AG04449 (cell line): ENCODE results near the gene RPL15.
"Not testable (repeated sequence)": the region's sequence is repeated elsewhere in the genome, so short reads cannot be mapped to it uniquely, and the experiment has no call there.

Source experiments
- CTCF ChIA-PET: fragments of 350-600 bp; formaldehyde crosslinking; extraction: SDS; loops from one replicate; lab custom pipeline; 2021; ENCODE audit warnings: antibody characterized with exemption; lab: Yijun Ruan, JAX
- POLR2A ChIA-PET: fragments of 400-600, 350-600 bp; formaldehyde crosslinking; extraction: SDS; loops from one replicate; lab custom pipeline; 2020; ENCODE audit warnings: antibody characterized with exemption, inconsistent platforms; lab: Yijun Ruan, JAX
- DNase-seq: peaks from one replicate; pipeline ENCODE4 v3.0.0-alpha.2; 2010; ENCODE audit warnings: low read depth, low spot score
- H3K4me3 ChIP-seq: 2 replicates; pipeline ENCODE4 v1.5.1; 2011; ENCODE audit warnings: low read depth, mild to moderate bottlenecking, control low read depth, low read length
- CTCF ChIP-seq: IDR thresholded peaks from one replicate; pipeline ENCODE4 v1.5.1; 2011; ENCODE audit warnings: mild to moderate bottlenecking, moderate library complexity, low read length, control low read depth, inconsistent platforms; ENCODE audit not compliant: insufficient read depth; ENCODE audit errors: missing control alignments

The RPL15 gene

GRCh38 chr3:23895181-23895580 is 21.8 kb upstream of the RPL15 start:
- TF ChIP-seq CTCF: no peak
- no peak for DNase-seq
- ChIA-PET POLR2A (no interaction called here), CTCF (interaction anchor here (1.0 to 1.9 kb wide), 4 partner anchors 17 to 61 kb away, joined by 3 to 5 read pairs (median 4); partner anchors contain the start of genes NKIRAS1 and RPL15)
- H3K4me3 ChIP-seq: no peak overlapping the region

DNA sequence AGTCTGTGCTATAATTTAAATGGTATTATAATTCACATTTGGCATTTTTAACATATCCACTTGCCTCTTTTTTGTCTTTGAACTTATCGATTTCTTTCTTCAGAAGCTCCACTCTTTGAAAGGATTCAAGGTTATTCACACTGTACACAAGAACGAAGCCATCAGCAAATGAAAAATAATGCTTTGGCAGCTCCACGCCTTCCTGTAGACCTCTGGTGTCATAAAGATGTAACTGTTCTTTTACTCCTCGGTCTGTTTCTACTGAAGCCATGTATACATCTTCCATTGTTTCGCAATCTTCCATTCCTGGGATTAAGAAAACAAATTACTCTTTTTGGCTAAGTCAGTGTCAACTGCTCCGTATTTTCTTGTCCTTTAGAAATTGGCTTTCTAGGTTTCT is 16.2 kb upstream of the RPL15 start:
- ChIA-PET POLR2A (interaction anchor here (1.0 kb wide), 1 partner anchor 16 kb away, joined by 4 read pairs; the partner anchor contains the start of genes NKIRAS1 and RPL15), CTCF (interaction anchor here (1.1 to 1.7 kb wide), 2 partner anchors 10 to 12 kb away, joined by 3 to 4 read pairs; no protein-coding TSS in a partner anchor)
- DNase-seq: no peak
- H3K4me3 ChIP-seq: no peak overlapping the region
- TF ChIP-seq CTCF: no peak

GRCh38 chr3:23904545-23904944 is 12.4 kb upstream of the RPL15 start:
- H3K4me3 ChIP-seq: no peak overlapping the region
- ChIA-PET CTCF (interaction anchor here (1.2 kb wide), 1 partner anchor 22 kb away, joined by 3 read pairs; no protein-coding TSS in a partner anchor), POLR2A (no interaction called here)
- no peak for TF ChIP-seq CTCF
- no peak for DNase-seq

- POLR2A ChIA-PET: no interaction called here
- no peak overlapping the region for H3K4me3 ChIP-seq
- no peak for DNase-seq
- CTCF ChIA-PET: no interaction called here
- no peak for TF ChIP-seq CTCF
Observed at GRCh38 chr3:23909341-23909740, 7.6 kb upstream of the RPL15 start.

GRCh38 chr3:23911397-23911796 is 5.5 kb upstream of the RPL15 start:
- no peak for TF ChIP-seq CTCF
- CTCF ChIA-PET: no interaction called here
- DNase-seq: no peak
- H3K4me3 ChIP-seq: no peak overlapping the region
- POLR2A ChIA-PET: no interaction called here

DNA sequence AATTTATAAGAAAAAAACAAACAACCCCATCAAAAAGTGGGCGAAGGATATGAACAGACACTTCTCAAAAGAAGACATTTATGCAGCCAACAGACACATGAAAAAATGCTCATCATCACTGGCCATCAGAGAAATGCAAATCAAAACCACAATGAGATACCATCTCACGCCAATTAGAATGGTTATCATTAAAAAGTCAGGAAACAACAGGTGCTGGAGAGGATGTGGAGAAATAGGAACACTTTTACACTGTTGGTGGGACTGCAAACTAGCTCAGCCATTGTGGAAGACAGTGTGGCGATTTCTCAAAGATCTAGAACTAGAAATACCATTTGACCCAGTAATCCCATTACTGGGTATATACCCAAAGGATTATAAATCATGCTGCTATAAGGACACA is 4.6 kb upstream of the RPL15 start:
- POLR2A ChIA-PET, CTCF ChIA-PET, DNase-seq, H3K4me3 ChIP-seq: not testable (repeated sequence)

- no peak overlapping the region for H3K4me3 ChIP-seq
- POLR2A ChIA-PET: no interaction called here
- no peak for DNase-seq
- TF ChIP-seq CTCF: no peak
- CTCF ChIA-PET: interaction anchor here (1.2 kb wide), 1 partner anchor 86 kb away, joined by 3 read pairs; no protein-coding TSS in a partner anchor
Observed at GRCh38 chr3:23913182-23913581, 3.8 kb upstream of the RPL15 start.
